Endodermal cell (in vitro differentiated cells): ENCODE results near the gene ACKR3. TPM values are rescaled to one million over a fixed set of nuclear protein-coding genes. Genes with fewer than 3 reads are reported as not detected.

ENCODE experiments used
- DNase-seq: peaks from one replicate; pipeline ENCODE4 v3.0.0-alpha.2; 2017
- H3K27ac ChIP-seq: 2 replicates; pipeline ENCODE4 v1.5.1; 2013; ENCODE audit warnings: mild to moderate bottlenecking, low read depth, low read length, moderate library complexity
- H3K27me3 ChIP-seq: 2 replicates; pipeline ENCODE4 v1.6.1; 2013; ENCODE audit warnings: mild to moderate bottlenecking, low read length, moderate library complexity; ENCODE audit not compliant: insufficient read depth, control insufficient read depth, poor library complexity, severe bottlenecking
- H3K36me3 ChIP-seq: 2 replicates; pipeline ENCODE4 v1.7.0; 2013; ENCODE audit warnings: mild to moderate bottlenecking, low read length, moderate library complexity; ENCODE audit not compliant: control insufficient read depth, insufficient read depth
- H3K4me1 ChIP-seq: one replicate; pipeline ENCODE4 v1.7.0; 2013; ENCODE audit warnings: low read length; ENCODE audit not compliant: control insufficient read depth, insufficient read depth
- H3K4me3 ChIP-seq: 2 replicates; pipeline ENCODE4 v1.5.1; 2013; ENCODE audit warnings: mild to moderate bottlenecking, low read length, moderate library complexity
- H3K9ac ChIP-seq: 2 replicates; pipeline ENCODE4 v1.6.1; 2013; ENCODE audit warnings: mild to moderate bottlenecking, low read length, moderate library complexity; ENCODE audit not compliant: poor library complexity, severe bottlenecking; ENCODE audit errors: extremely low read depth
- H3K9me3 ChIP-seq: 2 replicates; pipeline ENCODE4 v1.6.1; 2013; ENCODE audit warnings: mild to moderate bottlenecking, low read length, moderate library complexity; ENCODE audit not compliant: control insufficient read depth
- H3K27ac Mint-ChIP-seq: 2 replicates; pipeline ENCODE4 v1.8.0; 2020; ENCODE audit warnings: mixed read lengths
- H3K27me3 Mint-ChIP-seq: 2 replicates; pipeline ENCODE4 v1.8.0; 2021; ENCODE audit warnings: mild to moderate bottlenecking, mixed read lengths; ENCODE audit not compliant: insufficient read depth
- H3K36me3 Mint-ChIP-seq: 2 replicates; pipeline ENCODE4 v1.8.0; 2020; ENCODE audit warnings: low read depth, mixed read lengths
- H3K4me1 Mint-ChIP-seq: 2 replicates; pipeline ENCODE4 v1.8.0; 2020; ENCODE audit warnings: mixed read lengths
- H3K4me3 Mint-ChIP-seq: 2 replicates; pipeline ENCODE4 v1.8.0; 2020; ENCODE audit warnings: mild to moderate bottlenecking, moderate library complexity, mixed read lengths
- H3K9me3 Mint-ChIP-seq: 2 replicates; pipeline ENCODE4 v1.8.0; 2020; ENCODE audit warnings: mild to moderate bottlenecking, mixed read lengths
- WGBS, 2 experiments: methylation state at CpG; one replicate each; pipeline versions ENCODE4 v1.1.5 to v1.1.7; 2013; ENCODE audit warnings: missing lambda C conversion rate in 2 of 2, mixed read lengths in 1 of 2; ENCODE audit not compliant: insufficient coverage in 1 of 2, insufficient read length in 1 of 2; 5-methylcytosine and 5-hydroxymethylcytosine counted together
- total RNA-seq, 2 donors: library from RNA; stranded (reverse); fragmentation: NEBNext Ultra II Directional in 1 of 2; extraction: Animal tissue kit (Norgen Biotek cat#: 25700) in 1 of 2; gene quantifications; 2 replicates in 1 of 2; 3 replicates in 1 of 2; pipeline ENCODE4 v1.2.1, GENCODE V29; 2021
- TF ChIP-seq, protein P1 (sequence below): fragments of 200-600 bp; sonication (generic); conservative IDR thresholded peaks from 2 replicates; pipeline ENCODE4 v1.5.0; 2021; ENCODE audit warnings: antibody characterized with exemption, mild to moderate bottlenecking

Gene ACKR3
- total RNA-seq, 2 donors from 2014 or later = 76.9 to 110 TPM

DNA sequence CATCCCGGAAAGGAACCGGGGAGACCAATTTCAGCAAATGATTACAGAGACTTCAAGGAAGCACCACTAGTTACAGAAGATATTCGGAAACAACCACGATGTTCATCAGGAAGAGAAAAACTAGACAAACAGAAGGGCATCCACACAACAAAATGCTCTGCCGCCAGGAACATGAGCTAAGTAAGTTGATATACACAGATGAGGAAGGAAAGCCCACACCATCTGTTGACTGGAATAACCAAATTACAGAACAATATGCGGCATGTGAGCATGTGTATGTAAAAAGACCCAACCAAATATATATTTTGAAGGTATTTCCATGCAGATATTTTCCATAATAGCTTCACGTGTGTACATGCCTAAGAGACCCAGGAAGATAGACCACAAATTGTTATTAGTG is 47.0 kb downstream of the ACKR3 start:
- peaks cover 3% of the 10 kb centered on the region for H3K4me1 ChIP-seq
- no peak overlapping the region for H3K27ac ChIP-seq
- no peak overlapping the region for H3K27ac Mint-ChIP-seq
- no peaks in the 10 kb centered on the region for H3K27me3 ChIP-seq
- no peaks in the 10 kb centered on the region for H3K9me3 Mint-ChIP-seq
- TF ChIP-seq, protein P1, sequence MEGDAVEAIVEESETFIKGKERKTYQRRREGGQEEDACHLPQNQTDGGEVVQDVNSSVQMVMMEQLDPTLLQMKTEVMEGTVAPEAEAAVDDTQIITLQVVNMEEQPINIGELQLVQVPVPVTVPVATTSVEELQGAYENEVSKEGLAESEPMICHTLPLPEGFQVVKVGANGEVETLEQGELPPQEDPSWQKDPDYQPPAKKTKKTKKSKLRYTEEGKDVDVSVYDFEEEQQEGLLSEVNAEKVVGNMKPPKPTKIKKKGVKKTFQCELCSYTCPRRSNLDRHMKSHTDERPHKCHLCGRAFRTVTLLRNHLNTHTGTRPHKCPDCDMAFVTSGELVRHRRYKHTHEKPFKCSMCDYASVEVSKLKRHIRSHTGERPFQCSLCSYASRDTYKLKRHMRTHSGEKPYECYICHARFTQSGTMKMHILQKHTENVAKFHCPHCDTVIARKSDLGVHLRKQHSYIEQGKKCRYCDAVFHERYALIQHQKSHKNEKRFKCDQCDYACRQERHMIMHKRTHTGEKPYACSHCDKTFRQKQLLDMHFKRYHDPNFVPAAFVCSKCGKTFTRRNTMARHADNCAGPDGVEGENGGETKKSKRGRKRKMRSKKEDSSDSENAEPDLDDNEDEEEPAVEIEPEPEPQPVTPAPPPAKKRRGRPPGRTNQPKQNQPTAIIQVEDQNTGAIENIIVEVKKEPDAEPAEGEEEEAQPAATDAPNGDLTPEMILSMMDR = no peak
- H3K4me3 Mint-ChIP-seq = no peak overlapping the region
- WGBS, 2 experiments = 95 to 98% methylated on average over 7 of the region's 7 CpGs
- no peaks in the 10 kb centered on the region for H3K9me3 ChIP-seq
- H3K4me1 Mint-ChIP-seq = peaks cover 22% of the 10 kb centered on the region
- no peak overlapping the region for H3K9ac ChIP-seq
- peaks cover 31% of the 10 kb centered on the region for H3K27me3 Mint-ChIP-seq
- H3K4me3 ChIP-seq = no peak overlapping the region
- no peaks in the 10 kb centered on the region for H3K36me3 Mint-ChIP-seq
- H3K36me3 ChIP-seq = no peaks in the 10 kb centered on the region
- no peak for DNase-seq

- Histone ChIP-seq H3K36me3 (no peaks in the 10 kb centered on the region), H3K9me3 (no peaks in the 10 kb centered on the region), H3K27ac (no peak overlapping the region), H3K27me3 (no peaks in the 10 kb centered on the region), H3K4me1 (peaks cover 3% of the 10 kb centered on the region), H3K4me3 (no peak overlapping the region), H3K9ac (no peak overlapping the region)
- 81 to 82% methylated on average over 5 to 6 of the region's 6 CpGs for WGBS, 2 experiments
- TF ChIP-seq, protein P1 = no peak
- Mint-ChIP-seq H3K9me3 (no peaks in the 10 kb centered on the region), H3K4me1 (peaks cover 29% of the 10 kb centered on the region), H3K36me3 (no peaks in the 10 kb centered on the region), H3K27me3 (peaks cover 31% of the 10 kb centered on the region), H3K27ac (no peak overlapping the region), H3K4me3 (no peak overlapping the region)
- peak; percentile 57 for DNase-seq
Measured at GRCh38 chr2:236617221-236617737, 47.7 kb downstream of the ACKR3 start.

GRCh38 chr2:236617796-236618195 is 48.2 kb downstream of the ACKR3 start:
- no peak overlapping the region for H3K9ac ChIP-seq
- no peaks in the 10 kb centered on the region for H3K36me3 Mint-ChIP-seq
- TF ChIP-seq, protein P1 = no peak
- no peak overlapping the region for H3K27ac ChIP-seq
- no peak overlapping the region for H3K4me3 ChIP-seq
- 93% methylated on average over 3 to 10 of the region's 10 CpGs for WGBS, 2 experiments
- no peaks in the 10 kb centered on the region for H3K9me3 ChIP-seq
- H3K27me3 Mint-ChIP-seq = peaks cover 29% of the 10 kb centered on the region
- peaks cover 31% of the 10 kb centered on the region for H3K4me1 Mint-ChIP-seq
- peaks cover 3% of the 10 kb centered on the region for H3K4me1 ChIP-seq
- H3K4me3 Mint-ChIP-seq = no peak overlapping the region
- DNase-seq = no peak
- no peaks in the 10 kb centered on the region for H3K36me3 ChIP-seq
- no peak overlapping the region for H3K27ac Mint-ChIP-seq
- H3K9me3 Mint-ChIP-seq = no peaks in the 10 kb centered on the region
- H3K27me3 ChIP-seq = no peaks in the 10 kb centered on the region
